Measurements from ENCODE around the gene DFFB. TPM values are rescaled to one million over a fixed set of nuclear protein-coding genes. Genes with fewer than 3 reads are reported as not detected.

The DFFB gene
- total and polyA plus RNA-seq, 9 of the 15 experiments (the other 6 are each of a cell fraction or from before 2014, with no cell fraction given), result 2.3 to 15.8 (median 11.5) TPM

DNA sequence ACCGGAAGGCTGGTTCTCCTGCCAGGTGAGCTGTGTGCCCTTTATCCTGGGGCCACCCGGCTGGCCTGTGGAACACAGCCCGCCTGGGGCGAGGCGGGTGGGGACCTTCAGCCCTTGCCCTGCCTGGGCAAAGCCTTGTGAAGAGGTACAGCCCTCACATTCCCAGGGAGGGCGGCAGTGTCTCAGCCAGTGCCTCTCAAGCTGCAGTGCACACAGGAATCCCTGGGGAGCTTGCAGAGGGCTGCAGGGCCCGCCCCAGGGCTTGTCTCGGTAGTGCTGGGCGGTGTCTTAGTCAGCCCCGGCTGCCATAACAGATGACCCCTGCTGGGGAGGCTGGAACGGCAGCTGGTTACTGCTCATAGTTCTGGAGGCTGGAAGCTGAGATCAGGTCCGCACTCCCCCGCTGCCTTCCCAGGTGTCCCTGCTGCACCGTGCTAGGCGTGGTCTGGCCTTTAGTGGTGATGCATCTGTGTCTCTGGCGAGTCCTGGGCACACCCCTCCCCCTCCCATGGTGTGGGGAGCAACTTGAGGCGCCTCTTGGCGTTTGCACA lies 12.6 kb downstream of the DFFB start (continued):
- no peak for TF ChIP-seq MCM5 (IDR thresholded peaks at IDR 0.05; ENCODE audit: low read depth)
- TF ChIP-seq SMARCE1 (IDR thresholded peaks at IDR 0.05), result no peak
- TF ChIP-seq, protein P1, sequence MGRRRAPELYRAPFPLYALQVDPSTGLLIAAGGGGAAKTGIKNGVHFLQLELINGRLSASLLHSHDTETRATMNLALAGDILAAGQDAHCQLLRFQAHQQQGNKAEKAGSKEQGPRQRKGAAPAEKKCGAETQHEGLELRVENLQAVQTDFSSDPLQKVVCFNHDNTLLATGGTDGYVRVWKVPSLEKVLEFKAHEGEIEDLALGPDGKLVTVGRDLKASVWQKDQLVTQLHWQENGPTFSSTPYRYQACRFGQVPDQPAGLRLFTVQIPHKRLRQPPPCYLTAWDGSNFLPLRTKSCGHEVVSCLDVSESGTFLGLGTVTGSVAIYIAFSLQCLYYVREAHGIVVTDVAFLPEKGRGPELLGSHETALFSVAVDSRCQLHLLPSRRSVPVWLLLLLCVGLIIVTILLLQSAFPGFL (CRISPR knock-in tag; IDR thresholded peaks at IDR 0.05), result no peak
- no peak for TF ChIP-seq MYBL2 (IDR thresholded peaks at IDR 0.05; ENCODE audit: low read depth)
- TF ChIP-seq MYBL2 (CRISPR knock-in tag; IDR thresholded peaks at IDR 0.05; ENCODE audit: borderline replicate concordance), result no peak
- TF ChIP-seq SREBF2 (CRISPR knock-in tag; IDR thresholded peaks at IDR 0.05), result no peak
- TF ChIP-seq, protein P2, sequence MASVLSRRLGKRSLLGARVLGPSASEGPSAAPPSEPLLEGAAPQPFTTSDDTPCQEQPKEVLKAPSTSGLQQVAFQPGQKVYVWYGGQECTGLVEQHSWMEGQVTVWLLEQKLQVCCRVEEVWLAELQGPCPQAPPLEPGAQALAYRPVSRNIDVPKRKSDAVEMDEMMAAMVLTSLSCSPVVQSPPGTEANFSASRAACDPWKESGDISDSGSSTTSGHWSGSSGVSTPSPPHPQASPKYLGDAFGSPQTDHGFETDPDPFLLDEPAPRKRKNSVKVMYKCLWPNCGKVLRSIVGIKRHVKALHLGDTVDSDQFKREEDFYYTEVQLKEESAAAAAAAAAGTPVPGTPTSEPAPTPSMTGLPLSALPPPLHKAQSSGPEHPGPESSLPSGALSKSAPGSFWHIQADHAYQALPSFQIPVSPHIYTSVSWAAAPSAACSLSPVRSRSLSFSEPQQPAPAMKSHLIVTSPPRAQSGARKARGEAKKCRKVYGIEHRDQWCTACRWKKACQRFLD (CRISPR knock-in tag; IDR thresholded peaks at IDR 0.05), result no peak
- TF ChIP-seq, protein P3, sequence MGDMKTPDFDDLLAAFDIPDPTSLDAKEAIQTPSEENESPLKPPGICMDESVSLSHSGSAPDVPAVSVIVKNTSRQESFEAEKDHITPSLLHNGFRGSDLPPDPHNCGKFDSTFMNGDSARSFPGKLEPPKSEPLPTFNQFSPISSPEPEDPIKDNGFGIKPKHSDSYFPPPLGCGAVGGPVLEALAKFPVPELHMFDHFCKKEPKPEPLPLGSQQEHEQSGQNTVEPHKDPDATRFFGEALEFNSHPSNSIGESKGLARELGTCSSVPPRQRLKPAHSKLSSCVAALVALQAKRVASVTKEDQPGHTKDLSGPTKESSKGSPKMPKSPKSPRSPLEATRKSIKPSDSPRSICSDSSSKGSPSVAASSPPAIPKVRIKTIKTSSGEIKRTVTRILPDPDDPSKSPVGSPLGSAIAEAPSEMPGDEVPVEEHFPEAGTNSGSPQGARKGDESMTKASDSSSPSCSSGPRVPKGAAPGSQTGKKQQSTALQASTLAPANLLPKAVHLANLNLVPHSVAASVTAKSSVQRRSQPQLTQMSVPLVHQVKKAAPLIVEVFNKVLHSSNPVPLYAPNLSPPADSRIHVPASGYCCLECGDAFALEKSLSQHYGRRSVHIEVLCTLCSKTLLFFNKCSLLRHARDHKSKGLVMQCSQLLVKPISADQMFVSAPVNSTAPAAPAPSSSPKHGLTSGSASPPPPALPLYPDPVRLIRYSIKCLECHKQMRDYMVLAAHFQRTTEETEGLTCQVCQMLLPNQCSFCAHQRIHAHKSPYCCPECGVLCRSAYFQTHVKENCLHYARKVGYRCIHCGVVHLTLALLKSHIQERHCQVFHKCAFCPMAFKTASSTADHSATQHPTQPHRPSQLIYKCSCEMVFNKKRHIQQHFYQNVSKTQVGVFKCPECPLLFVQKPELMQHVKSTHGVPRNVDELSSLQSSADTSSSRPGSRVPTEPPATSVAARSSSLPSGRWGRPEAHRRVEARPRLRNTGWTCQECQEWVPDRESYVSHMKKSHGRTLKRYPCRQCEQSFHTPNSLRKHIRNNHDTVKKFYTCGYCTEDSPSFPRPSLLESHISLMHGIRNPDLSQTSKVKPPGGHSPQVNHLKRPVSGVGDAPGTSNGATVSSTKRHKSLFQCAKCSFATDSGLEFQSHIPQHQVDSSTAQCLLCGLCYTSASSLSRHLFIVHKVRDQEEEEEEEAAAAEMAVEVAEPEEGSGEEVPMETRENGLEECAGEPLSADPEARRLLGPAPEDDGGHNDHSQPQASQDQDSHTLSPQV (IDR thresholded peaks at IDR 0.05), result no peak
- TF ChIP-seq ZKSCAN3 (CRISPR knock-in tag; IDR thresholded peaks at IDR 0.05), result no peak
- TF ChIP-seq, protein P4, sequence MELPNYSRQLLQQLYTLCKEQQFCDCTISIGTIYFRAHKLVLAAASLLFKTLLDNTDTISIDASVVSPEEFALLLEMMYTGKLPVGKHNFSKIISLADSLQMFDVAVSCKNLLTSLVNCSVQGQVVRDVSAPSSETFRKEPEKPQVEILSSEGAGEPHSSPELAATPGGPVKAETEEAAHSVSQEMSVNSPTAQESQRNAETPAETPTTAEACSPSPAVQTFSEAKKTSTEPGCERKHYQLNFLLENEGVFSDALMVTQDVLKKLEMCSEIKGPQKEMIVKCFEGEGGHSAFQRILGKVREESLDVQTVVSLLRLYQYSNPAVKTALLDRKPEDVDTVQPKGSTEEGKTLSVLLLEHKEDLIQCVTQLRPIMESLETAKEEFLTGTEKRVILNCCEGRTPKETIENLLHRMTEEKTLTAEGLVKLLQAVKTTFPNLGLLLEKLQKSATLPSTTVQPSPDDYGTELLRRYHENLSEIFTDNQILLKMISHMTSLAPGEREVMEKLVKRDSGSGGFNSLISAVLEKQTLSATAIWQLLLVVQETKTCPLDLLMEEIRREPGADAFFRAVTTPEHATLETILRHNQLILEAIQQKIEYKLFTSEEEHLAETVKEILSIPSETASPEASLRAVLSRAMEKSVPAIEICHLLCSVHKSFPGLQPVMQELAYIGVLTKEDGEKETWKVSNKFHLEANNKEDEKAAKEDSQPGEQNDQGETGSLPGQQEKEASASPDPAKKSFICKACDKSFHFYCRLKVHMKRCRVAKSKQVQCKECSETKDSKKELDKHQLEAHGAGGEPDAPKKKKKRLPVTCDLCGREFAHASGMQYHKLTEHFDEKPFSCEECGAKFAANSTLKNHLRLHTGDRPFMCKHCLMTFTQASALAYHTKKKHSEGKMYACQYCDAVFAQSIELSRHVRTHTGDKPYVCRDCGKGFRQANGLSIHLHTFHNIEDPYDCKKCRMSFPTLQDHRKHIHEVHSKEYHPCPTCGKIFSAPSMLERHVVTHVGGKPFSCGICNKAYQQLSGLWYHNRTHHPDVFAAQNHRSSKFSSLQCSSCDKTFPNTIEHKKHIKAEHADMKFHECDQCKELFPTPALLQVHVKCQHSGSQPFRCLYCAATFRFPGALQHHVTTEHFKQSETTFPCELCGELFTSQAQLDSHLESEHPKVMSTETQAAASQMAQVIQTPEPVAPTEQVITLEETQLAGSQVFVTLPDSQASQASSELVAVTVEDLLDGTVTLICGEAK (IDR thresholded peaks at IDR 0.05), result no peak
- TF ChIP-seq, protein P4 (CRISPR knock-in tag; IDR thresholded peaks at IDR 0.05), result no peak

All from K562 (cell line).